OCI-LY1 (cell line): ENCODE data around the gene POLQ.

ENCODE experiments used
- H2AFZ ChIP-seq: fragments of 200-600 bp; sonication (generic), shearing (Covaris generic); 2 replicates; pipeline ENCODE4 v1.6.0; 2014; ENCODE audit warnings: antibody characterized with exemption, mild to moderate bottlenecking, low read length
- H3F3A ChIP-seq: fragments of 200-600 bp; sonication (generic), shearing (Covaris generic); 2 replicates; pipeline ENCODE4 v1.6.0; 2014; ENCODE audit warnings: mild to moderate bottlenecking, antibody characterized with exemption, low read length, moderate library complexity; ENCODE audit not compliant: insufficient read depth
- H3K27ac ChIP-seq: fragments of 200-600 bp; sonication (generic); 2 replicates; pipeline ENCODE4 v1.5.1; 2014; ENCODE audit warnings: low read length, mixed run types, mild to moderate bottlenecking, low read depth; ENCODE audit not compliant: poor library complexity, severe bottlenecking
- H3K27me3 ChIP-seq: fragments of 200-600 bp; sonication (generic); 2 replicates; pipeline ENCODE4 v1.6.0; 2014; ENCODE audit warnings: antibody characterized with exemption, mild to moderate bottlenecking, low read length, moderate library complexity; ENCODE audit not compliant: insufficient read depth
- H3K36me3 ChIP-seq: fragments of 200-600 bp; sonication (generic); 2 replicates; pipeline ENCODE4 v1.6.1; 2014; ENCODE audit warnings: mild to moderate bottlenecking, antibody characterized with exemption, low read length, moderate library complexity, mixed read lengths; ENCODE audit not compliant: insufficient read depth
- H3K4me1 ChIP-seq: fragments of 200-600 bp; sonication (generic); 2 replicates; pipeline ENCODE4 v1.5.1; 2014; ENCODE audit warnings: mild to moderate bottlenecking, low read length, moderate library complexity; ENCODE audit not compliant: insufficient read depth, severe bottlenecking
- H3K4me2 ChIP-seq: fragments of 200-600 bp; sonication (generic), shearing (Covaris generic); 2 replicates; pipeline ENCODE4 v1.6.1; 2014; ENCODE audit warnings: low read length
- H3K4me3 ChIP-seq: fragments of 200-600 bp; sonication (generic); 2 replicates; pipeline ENCODE4 v1.5.1; 2014; ENCODE audit warnings: low read length, low read depth, mild to moderate bottlenecking, mixed read lengths; ENCODE audit not compliant: poor library complexity, severe bottlenecking
- H3K79me2 ChIP-seq: fragments of 200-600 bp; shearing (Covaris generic); 2 replicates; pipeline ENCODE4 v1.6.1; 2016; ENCODE audit warnings: mixed run types, low read length, mixed read lengths; ENCODE audit not compliant: insufficient read depth
- H3K9ac ChIP-seq: fragments of 200-600 bp; sonication (generic), shearing (Covaris generic); 2 replicates; pipeline ENCODE4 v1.6.1; 2014; ENCODE audit warnings: mild to moderate bottlenecking, low read length, mixed read lengths
- H3K9me2 ChIP-seq: fragments of 200-600 bp; sonication (generic), shearing (Covaris generic); 2 replicates; pipeline ENCODE4 v1.6.1; 2014; ENCODE audit warnings: low read depth, mild to moderate bottlenecking, low read length, mixed read lengths
- H3K9me3 ChIP-seq: fragments of 200-600 bp; shearing (Covaris generic); 2 replicates; pipeline ENCODE4 v1.6.1; 2014; ENCODE audit warnings: low read length, mixed read lengths
- H4K20me1 ChIP-seq: fragments of 200-600 bp; sonication (generic), shearing (Covaris generic); 2 replicates; pipeline ENCODE4 v1.6.0; 2016; ENCODE audit warnings: mild to moderate bottlenecking, low read length; ENCODE audit not compliant: insufficient read depth
- EZH2 ChIP-seq: fragments of 200-600 bp; sonication (generic), shearing (Covaris generic); IDR thresholded peaks from 2 replicates; pipeline ENCODE4 v1.8.0; 2017; ENCODE audit warnings: borderline replicate concordance, mixed run types, mild to moderate bottlenecking, antibody characterized with exemption, low read length, moderate library complexity, mixed read lengths
- TF ChIP-seq, protein P1 (sequence below): fragments of 200-600 bp; sonication (generic), shearing (Covaris generic); IDR thresholded peaks from 2 replicates; pipeline ENCODE4 v1.5.1; 2017; ENCODE audit warnings: mild to moderate bottlenecking, antibody characterized with exemption, low read length, moderate library complexity, mixed read lengths

Gene POLQ

DNA sequence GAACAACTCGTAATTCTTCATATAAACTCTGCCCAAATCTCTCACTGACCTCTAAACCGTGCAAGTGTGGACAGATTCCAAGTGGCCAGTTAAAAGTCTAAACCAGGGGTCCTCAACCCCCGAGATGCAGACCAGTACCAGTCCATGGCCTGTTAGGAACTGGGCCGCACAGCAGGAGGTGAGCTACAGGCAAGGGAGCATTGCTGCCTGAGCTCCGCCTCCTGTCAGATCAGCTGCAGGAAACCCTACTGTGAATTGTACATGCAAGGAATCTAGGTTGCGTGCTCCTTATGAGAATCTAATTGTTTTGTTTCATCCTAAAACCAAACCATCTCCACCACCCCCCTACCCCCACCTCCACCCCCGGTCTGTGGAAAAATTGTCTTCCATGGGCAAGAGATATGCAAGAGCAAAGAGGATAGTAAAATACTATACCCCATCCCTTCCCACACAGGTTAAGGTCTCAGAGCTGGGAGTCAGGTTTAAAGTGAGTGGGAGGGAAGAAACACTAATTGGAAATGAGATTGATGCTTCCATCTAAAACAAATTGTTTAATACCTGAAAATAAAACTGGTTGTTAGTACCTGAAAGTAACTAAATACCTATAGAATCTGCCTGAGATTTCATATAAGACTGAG lies 54.0 kb downstream of the POLQ start:
- Histone ChIP-seq H3K4me3 (no peak overlapping the region), H3K79me2 (no peaks in the 10 kb centered on the region), H3F3A (no peaks in the 10 kb centered on the region), H3K36me3 (peaks cover 70% of the 10 kb centered on the region), H3K4me1 (no peaks in the 10 kb centered on the region), H4K20me1 (no peaks in the 10 kb centered on the region), H3K9ac (no peak overlapping the region), H3K27me3 (no peaks in the 10 kb centered on the region), H3K9me2 (no peaks in the 10 kb centered on the region), H3K9me3 (no peaks in the 10 kb centered on the region), H3K4me2 (no peak overlapping the region), H3K27ac (no peak overlapping the region), H2AFZ (no peak overlapping the region)
- TF ChIP-seq, protein P1, sequence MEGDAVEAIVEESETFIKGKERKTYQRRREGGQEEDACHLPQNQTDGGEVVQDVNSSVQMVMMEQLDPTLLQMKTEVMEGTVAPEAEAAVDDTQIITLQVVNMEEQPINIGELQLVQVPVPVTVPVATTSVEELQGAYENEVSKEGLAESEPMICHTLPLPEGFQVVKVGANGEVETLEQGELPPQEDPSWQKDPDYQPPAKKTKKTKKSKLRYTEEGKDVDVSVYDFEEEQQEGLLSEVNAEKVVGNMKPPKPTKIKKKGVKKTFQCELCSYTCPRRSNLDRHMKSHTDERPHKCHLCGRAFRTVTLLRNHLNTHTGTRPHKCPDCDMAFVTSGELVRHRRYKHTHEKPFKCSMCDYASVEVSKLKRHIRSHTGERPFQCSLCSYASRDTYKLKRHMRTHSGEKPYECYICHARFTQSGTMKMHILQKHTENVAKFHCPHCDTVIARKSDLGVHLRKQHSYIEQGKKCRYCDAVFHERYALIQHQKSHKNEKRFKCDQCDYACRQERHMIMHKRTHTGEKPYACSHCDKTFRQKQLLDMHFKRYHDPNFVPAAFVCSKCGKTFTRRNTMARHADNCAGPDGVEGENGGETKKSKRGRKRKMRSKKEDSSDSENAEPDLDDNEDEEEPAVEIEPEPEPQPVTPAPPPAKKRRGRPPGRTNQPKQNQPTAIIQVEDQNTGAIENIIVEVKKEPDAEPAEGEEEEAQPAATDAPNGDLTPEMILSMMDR: no peak
- TF ChIP-seq EZH2: no peak

DNA sequence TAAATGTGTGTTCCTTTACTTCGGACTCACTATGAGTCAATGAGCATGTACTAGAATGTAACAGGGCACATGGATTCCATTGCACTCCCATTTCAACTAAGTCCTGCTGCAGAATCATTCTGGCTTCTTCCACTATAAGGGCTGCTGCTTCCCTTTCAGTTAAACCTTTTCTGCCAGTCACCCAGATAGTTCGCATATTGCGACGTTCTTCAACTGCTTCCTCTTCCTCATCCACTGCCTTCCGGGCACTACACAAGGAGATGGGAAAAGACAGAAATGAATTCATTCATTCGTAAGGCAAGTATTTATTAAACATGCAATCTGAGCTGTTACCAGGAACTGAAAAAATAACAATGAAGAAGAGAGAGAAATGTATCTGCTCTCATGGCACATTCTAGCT lies 55.6 kb downstream of the POLQ start:
- Histone ChIP-seq H3K9me2 (no peaks in the 10 kb centered on the region), H3K27ac (no peak overlapping the region), H3K9me3 (no peaks in the 10 kb centered on the region), H2AFZ (no peak overlapping the region), H3F3A (no peaks in the 10 kb centered on the region), H3K79me2 (no peaks in the 10 kb centered on the region), H3K4me3 (no peak overlapping the region), H3K9ac (no peak overlapping the region), H3K4me2 (no peak overlapping the region), H4K20me1 (no peaks in the 10 kb centered on the region), H3K36me3 (peaks cover 70% of the 10 kb centered on the region), H3K4me1 (no peaks in the 10 kb centered on the region), H3K27me3 (no peaks in the 10 kb centered on the region)
- TF ChIP-seq, protein P1: no peak
- no peak for TF ChIP-seq EZH2

DNA sequence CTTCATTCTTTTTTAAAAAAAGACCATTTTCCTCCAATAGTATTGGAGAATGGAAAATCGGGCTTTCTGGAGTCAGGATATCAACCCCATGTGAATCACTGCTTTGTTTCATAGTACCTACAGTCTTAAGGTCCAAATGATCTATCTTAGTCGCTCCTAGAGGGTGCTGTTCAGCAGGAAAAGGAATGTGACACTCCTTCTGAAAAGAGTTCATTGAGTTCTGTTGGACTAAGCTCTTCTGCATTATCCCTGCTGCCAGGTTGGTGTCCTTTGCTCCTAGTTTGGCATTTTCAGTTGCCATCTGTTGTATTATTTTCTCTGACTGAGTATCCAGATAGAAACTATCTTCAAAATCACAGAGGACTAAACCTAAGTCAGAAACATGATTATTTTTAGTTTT lies 57.2 kb downstream of the POLQ start:
- Histone ChIP-seq H3K36me3 (peaks cover 77% of the 10 kb centered on the region), H3K79me2 (no peaks in the 10 kb centered on the region), H3K4me2 (no peak overlapping the region), H3K9me3 (no peaks in the 10 kb centered on the region), H3K4me3 (no peak overlapping the region), H3K4me1 (no peaks in the 10 kb centered on the region), H4K20me1 (no peaks in the 10 kb centered on the region), H3F3A (no peaks in the 10 kb centered on the region), H3K27ac (no peak overlapping the region), H2AFZ (no peak overlapping the region), H3K27me3 (no peaks in the 10 kb centered on the region), H3K9me2 (no peaks in the 10 kb centered on the region), H3K9ac (no peak overlapping the region)
- no peak for TF ChIP-seq EZH2
- TF ChIP-seq, protein P1: no peak
